Endothelial cell of umbilical vein (primary cell): ENCODE results near the gene KCTD17. TPM values are rescaled to one million over a fixed set of nuclear protein-coding genes. Genes with fewer than 3 reads are reported as not detected.

Source experiments
- BruUV-seq: library from RNA; stranded (reverse); fragments of 400-500 nt; replicated peaks from 2 replicates; lab custom pipeline; 2021; lab: Mats Ljungman, UMichigan
- CTCF ChIA-PET: fragments of 300-600, 350-600 bp; sonication (Branson Sonifier 250); formaldehyde crosslinking; loops from one replicate; lab custom pipeline; 2021; ENCODE audit warnings: antibody characterized with exemption, inconsistent platforms; lab: Charles Lee
- POLR2A ChIA-PET: fragments of 300-600, 350-600 bp; sonication (Branson Sonifier 250); formaldehyde crosslinking; loops from one replicate; lab custom pipeline; 2021; ENCODE audit warnings: antibody characterized with exemption, inconsistent platforms; lab: Charles Lee
- DNase-seq: peaks from one replicate; pipeline ENCODE4 v3.0.0-alpha.2; 2011; ENCODE audit warnings: low read depth, low spot score
- FAIRE-seq: peaks from 2 replicates; lab custom pipeline; 2011; peaks lifted over from hg19 to GRCh38; lab: Jason Lieb, UNC
- H2AFZ ChIP-seq: 2 replicates; pipeline ENCODE4 v1.6.0; 2012; ENCODE audit warnings: low read depth, low read length, control low read depth, inconsistent platforms
- H3K27ac ChIP-seq: 2 replicates; pipeline ENCODE4 v1.5.1; 2011; ENCODE audit warnings: low read depth, mild to moderate bottlenecking, control low read depth, low read length, moderate library complexity; ENCODE audit not compliant: insufficient read depth
- H3K27me3 ChIP-seq, 2 experiments: 2 replicates each; pipeline versions ENCODE4 v1.6.0 to v1.6.1; 2011; ENCODE audit warnings: low read length in 2 of 2, mixed read lengths in 1 of 2; ENCODE audit not compliant: control insufficient read depth in 2 of 2, insufficient read depth in 2 of 2
- H3K36me3 ChIP-seq, 2 experiments: 2 replicates in 1 of 2; 3 replicates in 1 of 2; pipeline ENCODE4 v1.5.1; 2011; ENCODE audit warnings: low read length in 2 of 2, mild to moderate bottlenecking in 1 of 2, moderate library complexity in 1 of 2; ENCODE audit not compliant: control insufficient read depth in 2 of 2, insufficient read depth in 2 of 2; ENCODE audit errors: extremely low read depth in 1 of 2
- H3K4me1 ChIP-seq: 3 replicates; pipeline ENCODE4 v1.5.1; 2011; ENCODE audit warnings: mild to moderate bottlenecking, low read length; ENCODE audit not compliant: control insufficient read depth, insufficient read depth; ENCODE audit errors: extremely low read depth
- H3K4me2 ChIP-seq: 2 replicates; pipeline ENCODE4 v1.6.1; 2011; ENCODE audit warnings: low read length, control low read depth, mixed read lengths; ENCODE audit not compliant: insufficient read depth
- H3K4me3 ChIP-seq, 3 experiments: fragments of 200-600 bp in 1 of 3; sonication (generic), shearing (Covaris generic) in 1 of 3; replicated peaks in 1 of 3; 2 replicates each; pipeline ENCODE4 v1.5.1; 2011 to 2016; ENCODE audit warnings: control low read depth in 3 of 3, low read length in 3 of 3, mild to moderate bottlenecking in 2 of 3, inconsistent platforms in 1 of 3, low read depth in 1 of 3, moderate library complexity in 1 of 3; ENCODE audit not compliant: insufficient read depth in 1 of 3
- H3K79me2 ChIP-seq: 2 replicates; pipeline ENCODE4 v1.6.0; 2012; ENCODE audit warnings: low read length, inconsistent platforms; ENCODE audit not compliant: control insufficient read depth, insufficient read depth
- H3K9ac ChIP-seq: replicated peaks from 2 replicates; pipeline ENCODE3; 2011; ENCODE audit warnings: low read length, control low read depth; ENCODE audit not compliant: insufficient read depth; ENCODE audit errors: extremely low read depth
- H3K9me1 ChIP-seq: replicated peaks from 3 replicates; pipeline ENCODE4 v1.6.0; 2011; ENCODE audit warnings: mild to moderate bottlenecking, low read length; ENCODE audit not compliant: control insufficient read depth, insufficient read depth; ENCODE audit errors: extremely low read depth
- H3K9me3 ChIP-seq: replicated peaks from 2 replicates; pipeline ENCODE4 v1.5.1; 2012; ENCODE audit warnings: low read length, inconsistent platforms; ENCODE audit not compliant: control insufficient read depth, insufficient read depth
- H4K20me1 ChIP-seq: replicated peaks from 2 replicates; pipeline ENCODE3; 2011; ENCODE audit warnings: mild to moderate bottlenecking, low read length; ENCODE audit not compliant: control insufficient read depth, insufficient read depth; ENCODE audit errors: extremely low read depth
- CTCF ChIP-seq, 2 donors: IDR thresholded peaks; 1 replicate in 1 of 2; 2 replicates in 1 of 2; pipeline ENCODE4 v1.5.1; 2011; ENCODE audit warnings: low read length in 2 of 2, mild to moderate bottlenecking in 2 of 2, moderate library complexity in 2 of 2, control low read depth in 1 of 2, inconsistent platforms in 1 of 2, low read depth in 1 of 2; ENCODE audit not compliant: insufficient read depth in 1 of 2; ENCODE audit errors: extremely low read depth in 1 of 2
- EZH2 ChIP-seq: IDR thresholded peaks from 2 replicates; pipeline ENCODE4 v1.6.1; 2012; ENCODE audit warnings: borderline replicate concordance, low read depth, mild to moderate bottlenecking, moderate library complexity, low read length, inconsistent platforms; ENCODE audit not compliant: severe bottlenecking
- FOS ChIP-seq: IDR thresholded peaks from 2 replicates; pipeline ENCODE4 v1.6.1; 2011; ENCODE audit warnings: mild to moderate bottlenecking, low read length, moderate library complexity, borderline replicate concordance; ENCODE audit not compliant: insufficient read depth
- GATA2 ChIP-seq: IDR thresholded peaks from 2 replicates; pipeline ENCODE4 v1.7.0; 2011; ENCODE audit warnings: low read depth, mild to moderate bottlenecking, moderate library complexity, mixed read lengths, low read length; ENCODE audit not compliant: insufficient read length, insufficient read depth
- JUN ChIP-seq: IDR thresholded peaks from 2 replicates; pipeline ENCODE4 v1.6.1; 2011; ENCODE audit warnings: borderline replicate concordance, low read depth; ENCODE audit not compliant: insufficient read length, insufficient read depth
- MAX ChIP-seq: IDR thresholded peaks from 2 replicates; pipeline ENCODE4 v1.6.1; 2011; ENCODE audit not compliant: insufficient read depth, insufficient read length
- MYC ChIP-seq: IDR thresholded peaks from one replicate; pipeline ENCODE4 v1.6.1; 2011; ENCODE audit warnings: mild to moderate bottlenecking, low read depth, low read length
- POLR2A ChIP-seq: IDR thresholded peaks from 2 replicates; pipeline ENCODE4 v1.6.1; 2012; ENCODE audit warnings: low read depth, mild to moderate bottlenecking, control low read depth, low read length
- POLR2AphosphoS5 ChIP-seq: IDR thresholded peaks from 2 replicates; pipeline ENCODE4 v1.6.1; 2012; ENCODE audit warnings: low read depth, mild to moderate bottlenecking, control low read depth, low read length, moderate library complexity; ENCODE audit not compliant: insufficient read depth
- dilution Hi-C: fragments of 300-500 bp; cut with MboI; formaldehyde crosslinking; loops from one replicate; pipeline ENCODE4 v1.15.0; 2019; ENCODE audit warnings: low sequenced_read_pairs; ENCODE audit not compliant: extremely low pct_ligation_motif_present
- intact Hi-C: fragments of 100-400 bp; cut with micrococcal nuclease; formaldehyde crosslinking; loops from one replicate; pipeline ENCODE4 v1.10.0; 2022
- polyA plus RNA-seq, 4 experiments: library from polyadenylated mRNA; depleted of rRNA in 3 of 4; stranded (reverse) in 3 of 4; unstranded in 1 of 4; fragments of >200 nt; gene quantifications; 2 replicates each; pipeline versions ENCODE4 v1.2.1 to v1.2.3, GENCODE V29; 2011 to 2012; ENCODE audit warnings: missing spikeins in 1 of 4
- total RNA-seq: library from RNA; stranded (reverse); gene quantifications from 2 replicates; pipeline ENCODE4 v1.2.3, GENCODE V29; 2021

Gene KCTD17
- total and polyA plus RNA-seq, 2 donors (not counting 3 experiments of a cell fraction or from before 2014, with no cell fraction given): 59.2 to 73.0 TPM

GRCh38 chr22:37037669-37038068, 13.9 kb upstream of the KCTD17 start:
- Histone ChIP-seq H3K4me1 (peaks cover 16% of the 10 kb centered on the region), H3K27ac (no peak overlapping the region), H4K20me1 (no peaks in the 10 kb centered on the region), H2AFZ (no peak overlapping the region), H3K4me3 (no peak overlapping the region), H3K9ac (no peak overlapping the region), H3K79me2 (no peaks in the 10 kb centered on the region), H3K27me3 (no peaks in the 10 kb centered on the region), H3K36me3 (no peaks in the 10 kb centered on the region), H3K9me3 (no peaks in the 10 kb centered on the region), H3K4me2 (no peak overlapping the region), H3K9me1 (no peaks in the 10 kb centered on the region)
- intact Hi-C loops (no loop called here), dilution Hi-C loops (no loop called here)
- ChIA-PET CTCF (interaction anchor here (1.1 to 6.8 kb wide), 2 partner anchors 12 to 17 kb away, joined by 3 to 33 read pairs; partner anchors contain the start of genes MPST and TST), POLR2A (no interaction called here)
- no peak for DNase-seq
- TF ChIP-seq MYC (no peak), JUN (no peak), CTCF (IDR thresholded peaks at IDR 0.05; ENCODE audit: extremely low read depth in 1 of 2, insufficient read depth in 1 of 2, low read depth in 1 of 2, low read length in 2 of 2) (no peak), EZH2 (no peak), POLR2AphosphoS5 (no peak), FOS (no peak), GATA2 (no peak), MAX (no peak), POLR2A (no peak)
- BruUV-seq: no TSS peak
- no peak for FAIRE-seq
